Vagina (tissue), 2 donors: Measurements from ENCODE around the gene CUEDC1. TPM values are rescaled to one million over a fixed set of nuclear protein-coding genes. Genes with fewer than 3 reads are reported as not detected.

Source experiments
- DNase-seq, 2 donors: peaks; one replicate each; pipeline ENCODE4 v3.0.0-alpha.2; 2017; ENCODE audit errors: extremely low spot score in 2 of 2
- H3K27ac ChIP-seq: fragments of 200-600 bp; sonication (generic); one replicate; pipeline ENCODE4 v1.5.1; 2019
- H3K27me3 ChIP-seq: fragments of 200-600 bp; sonication (generic); one replicate; pipeline ENCODE4 v1.5.1; 2019
- H3K36me3 ChIP-seq, 2 donors: fragments of 200-600 bp; sonication (generic); one replicate each; pipeline ENCODE4 v1.5.1; 2017 to 2019
- H3K4me1 ChIP-seq: fragments of 200-600 bp; sonication (generic); one replicate; pipeline ENCODE4 v1.5.1; 2019
- H3K4me3 ChIP-seq, 2 donors: fragments of 200-600 bp; sonication (generic); 1 replicate in 1 of 2; 2 replicates in 1 of 2; pipeline ENCODE4 v1.5.1; 2016 to 2019
- H3K9me3 ChIP-seq: fragments of 200-600 bp; sonication (generic); one replicate; pipeline ENCODE4 v1.5.1; 2019
- CTCF ChIP-seq, 3 experiments: fragments of 450-650 bp in 2 of 3; fragments of 200-600 bp in 1 of 3; sonication (generic) in 1 of 3; IDR thresholded peaks; one replicate each; pipeline ENCODE4 v1.5.1; 2017 to 2019; ENCODE audit warnings: antibody characterized with exemption in 3 of 3, mild to moderate bottlenecking in 2 of 3, moderate library complexity in 2 of 3
- POLR2A ChIP-seq, 2 donors: fragments of 450-650 bp; IDR thresholded peaks; one replicate each; pipeline ENCODE4 v1.6.1; 2017; ENCODE audit warnings: antibody characterized with exemption in 2 of 2, mild to moderate bottlenecking in 2 of 2, moderate library complexity in 2 of 2
- POLR2AphosphoS5 ChIP-seq, 2 donors: sonication (generic); formaldehyde crosslinking; IDR thresholded peaks; one replicate each; pipeline ENCODE4 v1.9.0; 2017; ENCODE audit warnings: antibody characterized with exemption in 2 of 2, mild to moderate bottlenecking in 2 of 2, low read depth in 1 of 2; ENCODE audit not compliant: insufficient read depth in 1 of 2
- intact Hi-C: fragments of 100-400 bp; cut with DNase I; formaldehyde crosslinking; loops from one replicate; pipeline ENCODE4 v1.15.1; 2023
- total RNA-seq: library from RNA; depleted of rRNA; stranded (reverse); fragments of >200 nt; gene quantifications from one replicate; pipeline ENCODE4 v1.2.3, GENCODE V29; 2016

The CUEDC1 gene
- total RNA-seq, 1 donor from 2014 or later: 28.7 TPM

GRCh38 chr17:57943140-57943539 lies 12.1 kb downstream of the CUEDC1 start:
- intact Hi-C loops: no loop called here
- Histone ChIP-seq H3K27me3 (no peaks in the 10 kb centered on the region), H3K27ac (peak overlapping the region; percentile 85), H3K36me3 (no peaks in the 10 kb centered on the region), H3K4me1 (peaks cover 99% of the 10 kb centered on the region), H3K9me3 (no peaks in the 10 kb centered on the region), H3K4me3 (peak overlapping the region in 1 of 2 donors; percentile 17)
- no peak for DNase-seq
- TF ChIP-seq POLR2AphosphoS5 (IDR thresholded peaks at IDR 0.05; ENCODE audit: insufficient read depth in 1 of 2, low read depth in 1 of 2): peak in 1 of 2 donors; percentile 37
- no peak for TF ChIP-seq POLR2A (IDR thresholded peaks at IDR 0.05)

GRCh38 chr17:57941384-57942370 lies 13.5 kb downstream of the CUEDC1 start:
- no peak for TF ChIP-seq CTCF (IDR thresholded peaks at IDR 0.05)
- TF ChIP-seq POLR2AphosphoS5 (IDR thresholded peaks at IDR 0.05; ENCODE audit: insufficient read depth in 1 of 2, low read depth in 1 of 2): no peak
- no peak for TF ChIP-seq POLR2A (IDR thresholded peaks at IDR 0.05)
- no peaks in the 10 kb centered on the region for H3K9me3 ChIP-seq
- no peak for DNase-seq
- H3K27ac ChIP-seq: peak overlapping the region; percentile 60
- intact Hi-C loops: no loop called here
- peaks cover 99% of the 10 kb centered on the region for H3K4me1 ChIP-seq
- no peak overlapping the region for H3K4me3 ChIP-seq
- no peaks in the 10 kb centered on the region for H3K27me3 ChIP-seq
- H3K36me3 ChIP-seq: no peaks in the 10 kb centered on the region

GRCh38 chr17:57940653-57941329 lies 14.4 kb downstream of the CUEDC1 start:
- TF ChIP-seq POLR2A (IDR thresholded peaks at IDR 0.05) (no peak), CTCF (IDR thresholded peaks at IDR 0.05) (no peak), POLR2AphosphoS5 (IDR thresholded peaks at IDR 0.05; ENCODE audit: insufficient read depth in 1 of 2, low read depth in 1 of 2) (no peak)
- H3K4me3 ChIP-seq: no peak overlapping the region
- H3K4me1 ChIP-seq: peaks cover 99% of the 10 kb centered on the region
- no peaks in the 10 kb centered on the region for H3K9me3 ChIP-seq
- peak overlapping the region; percentile 60 for H3K27ac ChIP-seq
- no peaks in the 10 kb centered on the region for H3K27me3 ChIP-seq
- H3K36me3 ChIP-seq: no peaks in the 10 kb centered on the region
- intact Hi-C loops: no loop called here
- DNase-seq: no peak

- Histone ChIP-seq H3K27me3 (no peaks in the 10 kb centered on the region), H3K27ac (peak overlapping the region; percentile 60), H3K9me3 (no peaks in the 10 kb centered on the region), H3K4me3 (no peak overlapping the region), H3K36me3 (no peaks in the 10 kb centered on the region), H3K4me1 (peaks cover 99% of the 10 kb centered on the region)
- intact Hi-C loops: no loop called here
- DNase-seq: no peak
- no peak for TF ChIP-seq POLR2AphosphoS5 (IDR thresholded peaks at IDR 0.05; ENCODE audit: insufficient read depth in 1 of 2, low read depth in 1 of 2)
Measured at GRCh38 chr17:57940231-57940630, 15.0 kb downstream of the CUEDC1 start.

GRCh38 chr17:57939797-57940196 lies 15.4 kb downstream of the CUEDC1 start:
- Histone ChIP-seq H3K4me3 (no peak overlapping the region), H3K27ac (no peak overlapping the region), H3K36me3 (no peaks in the 10 kb centered on the region), H3K4me1 (peaks cover 99% of the 10 kb centered on the region), H3K27me3 (no peaks in the 10 kb centered on the region), H3K9me3 (no peaks in the 10 kb centered on the region)
- intact Hi-C loops: loop anchor here (5.0 kb wide), 1 partner anchor 47 kb away; no protein-coding TSS in a partner anchor
- DNase-seq: no peak
- no peak for TF ChIP-seq POLR2AphosphoS5 (IDR thresholded peaks at IDR 0.05; ENCODE audit: insufficient read depth in 1 of 2, low read depth in 1 of 2)
- no peak for TF ChIP-seq CTCF (IDR thresholded peaks at IDR 0.05)
- no peak for TF ChIP-seq POLR2A (IDR thresholded peaks at IDR 0.05)
